Hepatocyte (in vitro differentiated cells): ENCODE measurements around the gene CTNNBIP1. TPM values are rescaled to one million over a fixed set of nuclear protein-coding genes. Genes with fewer than 3 reads are reported as not detected.
A peak's percentile ranks its signal among the peaks of the same experiment; 100 is the strongest.

Experiments used
- DNase-seq: peaks from one replicate; pipeline ENCODE4 v3.0.0-alpha.2; 2016; ENCODE audit warnings: low spot score
- H2AFZ ChIP-seq: fragments of 200-600 bp; sonication (generic); 2 replicates; pipeline ENCODE4 v1.6.0; 2016; ENCODE audit warnings: antibody characterized with exemption, mild to moderate bottlenecking
- H3K27ac ChIP-seq: fragments of 200-600 bp; sonication (generic); 2 replicates; pipeline ENCODE4 v1.5.1; 2016; ENCODE audit warnings: mild to moderate bottlenecking
- H3K27me3 ChIP-seq: fragments of 200-600 bp; sonication (generic); 2 replicates; pipeline ENCODE4 v1.6.1; 2016
- H3K36me3 ChIP-seq: fragments of 200-600 bp; sonication (generic); replicated peaks from 2 replicates; pipeline ENCODE4 v1.5.1; 2016; ENCODE audit warnings: low read depth; ENCODE audit not compliant: insufficient read depth
- H3K4me1 ChIP-seq: fragments of 200-600 bp; sonication (generic); 2 replicates; pipeline ENCODE4 v1.5.1; 2016; ENCODE audit warnings: mild to moderate bottlenecking, moderate library complexity; ENCODE audit not compliant: insufficient read depth
- H3K4me2 ChIP-seq: fragments of 200-600 bp; sonication (generic); 2 replicates; pipeline ENCODE4 v1.6.0; 2016
- H3K4me3 ChIP-seq: fragments of 200-600 bp; sonication (generic); 2 replicates; pipeline ENCODE4 v1.5.1; 2016; ENCODE audit warnings: mild to moderate bottlenecking
- H3K79me2 ChIP-seq: fragments of 200-600 bp; sonication (generic); 2 replicates; pipeline ENCODE4 v1.6.0; 2017; ENCODE audit warnings: mild to moderate bottlenecking
- H3K9me2 ChIP-seq: fragments of 200-600 bp; sonication (generic); replicated peaks from 2 replicates; pipeline ENCODE4 v1.6.0; 2017; ENCODE audit warnings: mild to moderate bottlenecking; ENCODE audit not compliant: insufficient read depth
- H3K9me3 ChIP-seq: fragments of 200-600 bp; sonication (generic); 2 replicates; pipeline ENCODE4 v1.5.1; 2016; ENCODE audit warnings: low read depth, mild to moderate bottlenecking
- H4K20me1 ChIP-seq: fragments of 200-600 bp; sonication (generic); 2 replicates; pipeline ENCODE4 v1.6.0; 2016; ENCODE audit warnings: mild to moderate bottlenecking; ENCODE audit not compliant: insufficient read depth, poor library complexity, severe bottlenecking
- CTCF ChIP-seq: fragments of 200-600 bp; sonication (generic); IDR thresholded peaks from 2 replicates; pipeline ENCODE4 v1.5.1; 2016; ENCODE audit warnings: antibody characterized with exemption, mild to moderate bottlenecking; ENCODE audit not compliant: poor library complexity
- EZH2 ChIP-seq: fragments of 200-600 bp; sonication (generic); IDR thresholded peaks from 2 replicates; pipeline ENCODE4 v1.6.1; 2016; ENCODE audit warnings: antibody characterized with exemption, mild to moderate bottlenecking, borderline replicate concordance
- EZH2phosphoT487 ChIP-seq: fragments of 200-600 bp; sonication (generic); IDR thresholded peaks from one replicate; pipeline ENCODE4 v1.6.1; 2018; ENCODE audit warnings: antibody characterized with exemption, mild to moderate bottlenecking, low read depth, moderate library complexity; ENCODE audit not compliant: unreplicated experiment, severe bottlenecking
- WGBS: methylation state at CpG from one replicate; pipeline ENCODE4 v1.1.6; 2016; ENCODE audit warnings: low lambda C conversion rate; ENCODE audit errors: missing lambda C conversion rate; 5-methylcytosine and 5-hydroxymethylcytosine counted together
- polyA plus RNA-seq: library from polyadenylated mRNA; unstranded; fragments of >200 nt; fragmentation: Nextera tagmentation; extraction: Ambion mirVana; gene quantifications from 2 replicates; pipeline ENCODE4 v1.2.1, GENCODE V29; 2016
- total RNA-seq: library from RNA; depleted of rRNA; stranded (reverse); fragments of >200 nt; gene quantifications from 2 replicates; pipeline ENCODE4 v1.2.3, GENCODE V29; 2014

Gene CTNNBIP1
- total and polyA plus RNA-seq, 2 experiments from 2014 or later = 25.2 to 49.8 TPM

GRCh38 chr1:9891207-9891606 lies 18.9 kb downstream of the CTNNBIP1 start:
- Histone ChIP-seq H3K4me1 (peaks cover 16% of the 10 kb centered on the region), H3K9me3 (no peaks in the 10 kb centered on the region), H3K27me3 (no peaks in the 10 kb centered on the region), H2AFZ (no peak overlapping the region), H3K9me2 (no peaks in the 10 kb centered on the region), H3K4me2 (no peak overlapping the region), H3K4me3 (no peak overlapping the region), H3K27ac (peak overlapping the region; percentile 15), H3K36me3 (no peaks in the 10 kb centered on the region), H4K20me1 (no peaks in the 10 kb centered on the region), H3K79me2 (peaks cover 25% of the 10 kb centered on the region)
- 65% methylated on average over 5 of the region's 5 CpGs for WGBS
- DNase-seq = no peak
- TF ChIP-seq EZH2phosphoT487 (no peak), CTCF (no peak), EZH2 (no peak)

- Histone ChIP-seq H3K79me2 (peaks cover 21% of the 10 kb centered on the region), H3K9me2 (no peaks in the 10 kb centered on the region), H4K20me1 (no peaks in the 10 kb centered on the region), H3K36me3 (no peaks in the 10 kb centered on the region), H3K4me2 (no peak overlapping the region), H2AFZ (no peak overlapping the region), H3K27me3 (no peaks in the 10 kb centered on the region), H3K27ac (peak overlapping the region; percentile 21), H3K4me1 (peaks cover 16% of the 10 kb centered on the region), H3K9me3 (no peaks in the 10 kb centered on the region), H3K4me3 (no peak overlapping the region)
- DNase-seq = peak; percentile 80
- 55% methylated on average over 6 of the region's 6 CpGs for WGBS
- TF ChIP-seq EZH2 (no peak), EZH2phosphoT487 (no peak), CTCF (no peak)
Measured at GRCh38 chr1:9890224-9890731, 19.8 kb downstream of the CTNNBIP1 start.

- Histone ChIP-seq H3K36me3 (no peaks in the 10 kb centered on the region), H3K4me3 (no peak overlapping the region), H3K9me3 (no peaks in the 10 kb centered on the region), H2AFZ (no peak overlapping the region), H3K4me2 (no peak overlapping the region), H3K4me1 (peaks cover 16% of the 10 kb centered on the region), H3K27me3 (no peaks in the 10 kb centered on the region), H3K9me2 (no peaks in the 10 kb centered on the region), H3K79me2 (peaks cover 20% of the 10 kb centered on the region), H4K20me1 (no peaks in the 10 kb centered on the region), H3K27ac (peak overlapping the region; percentile 21)
- 89% methylated on average over 8 of the region's 8 CpGs for WGBS
- no peak for DNase-seq
- TF ChIP-seq EZH2 = no peak
- TF ChIP-seq EZH2phosphoT487 = no peak
- no peak for TF ChIP-seq CTCF
Measured at GRCh38 chr1:9889411-9889810, 20.7 kb downstream of the CTNNBIP1 start.

GRCh38 chr1:9888886-9889285 lies 21.2 kb downstream of the CTNNBIP1 start:
- H3K79me2 ChIP-seq = peaks cover 20% of the 10 kb centered on the region
- H3K9me2 ChIP-seq = no peaks in the 10 kb centered on the region
- H3K4me2 ChIP-seq = no peak overlapping the region
- H2AFZ ChIP-seq = no peak overlapping the region
- H3K4me1 ChIP-seq = peaks cover 16% of the 10 kb centered on the region
- H3K27ac ChIP-seq = no peak overlapping the region
- no peaks in the 10 kb centered on the region for H3K36me3 ChIP-seq
- 96% methylated on average over 9 of the region's 9 CpGs for WGBS
- no peaks in the 10 kb centered on the region for H3K9me3 ChIP-seq
- H4K20me1 ChIP-seq = no peaks in the 10 kb centered on the region
- TF ChIP-seq EZH2phosphoT487 = no peak
- TF ChIP-seq EZH2 = no peak
- TF ChIP-seq CTCF = no peak
- no peak overlapping the region for H3K4me3 ChIP-seq
- no peaks in the 10 kb centered on the region for H3K27me3 ChIP-seq
- no peak for DNase-seq
